Stimulated activated CD8-positive, alpha-beta memory T cell treated with anti-CD3 and anti-CD28 coated beads, Interleukin-12 subunit alpha, Interleukin-12 subunit beta, amount 100 ng/mL, for 1 hour (primary cell): Measurements from ENCODE around the gene KCNN3.

Experiments
- DNase-seq: peaks from one replicate; pipeline ENCODE4 v3.0.0-alpha.2; 2020; ENCODE audit warnings: low read depth

Gene KCNN3

GRCh38 chr1:154792899-154793298 lies 77.2 kb downstream of the KCNN3 start:
- no peak for DNase-seq

GRCh38 chr1:154791292-154792166 lies 78.6 kb downstream of the KCNN3 start:
- DNase-seq: peak; percentile 61

GRCh38 chr1:154788886-154789285 lies 81.2 kb downstream of the KCNN3 start:
- DNase-seq: no peak

GRCh38 chr1:154788110-154788870 lies 81.8 kb downstream of the KCNN3 start:
- no peak for DNase-seq

GRCh38 chr1:154786804-154787570 lies 83.1 kb downstream of the KCNN3 start:
- DNase-seq: no peak

- no peak for DNase-seq
Observed at GRCh38 chr1:154784924-154785531, 85.1 kb downstream of the KCNN3 start.

- no peak for DNase-seq
Observed at GRCh38 chr1:154784416-154784815, 85.7 kb downstream of the KCNN3 start.

GRCh38 chr1:154783976-154784375 lies 86.1 kb downstream of the KCNN3 start:
- no peak for DNase-seq

- DNase-seq: no peak
Observed at GRCh38 chr1:154780541-154780940, 89.5 kb downstream of the KCNN3 start.

GRCh38 chr1:154779551-154780189 lies 90.4 kb downstream of the KCNN3 start:
- DNase-seq: no peak

- no peak for DNase-seq
Observed at GRCh38 chr1:154778944-154779343, 91.1 kb downstream of the KCNN3 start.

GRCh38 chr1:154778275-154778674 lies 91.8 kb downstream of the KCNN3 start:
- DNase-seq: no peak

- no peak for DNase-seq
Observed at GRCh38 chr1:154777781-154778180, 92.3 kb downstream of the KCNN3 start.

- no peak for DNase-seq
Observed at GRCh38 chr1:154777154-154777553, 92.9 kb downstream of the KCNN3 start.

GRCh38 chr1:154775621-154776605 lies 94.2 kb downstream of the KCNN3 start:
- no peak for DNase-seq

GRCh38 chr1:154774175-154774855 lies 95.8 kb downstream of the KCNN3 start:
- DNase-seq: no peak

- no peak for DNase-seq
Observed at GRCh38 chr1:154773551-154773950, 96.5 kb downstream of the KCNN3 start.

- DNase-seq: no peak
Observed at GRCh38 chr1:154772606-154773506, 97.2 kb downstream of the KCNN3 start.

- DNase-seq: no peak
Observed at GRCh38 chr1:154772056-154772455, 98.0 kb downstream of the KCNN3 start.
